Smooth muscle cell of the brain vasculature (primary cell): Measurements from ENCODE around the gene RNASEH1.
"Not testable (repeated sequence)": the region's sequence is repeated elsewhere in the genome, so short reads cannot be mapped to it uniquely, and the experiment has no call there.

ENCODE experiments used
- DNase-seq: peaks from one replicate; pipeline ENCODE4 v3.0.0-alpha.2; 2012; ENCODE audit warnings: low read depth, low spot score

RNASEH1 gene

GRCh38 chr2:3589086-3589485, 31.0 kb upstream of the RNASEH1 start:
- DNase-seq = no peak

GRCh38 chr2:3588084-3588483, 30.0 kb upstream of the RNASEH1 start:
- DNase-seq = no peak

- no peak for DNase-seq
Observed at GRCh38 chr2:3587432-3587831, 29.3 kb upstream of the RNASEH1 start.

GRCh38 chr2:3587021-3587420, 28.9 kb upstream of the RNASEH1 start:
- DNase-seq = no peak

- DNase-seq = no peak
Observed at GRCh38 chr2:3586220-3586619, 28.1 kb upstream of the RNASEH1 start.

- DNase-seq = peak; percentile 89
Observed at GRCh38 chr2:3585261-3586109, 27.4 kb upstream of the RNASEH1 start.

GRCh38 chr2:3584608-3585260, 26.6 kb upstream of the RNASEH1 start:
- DNase-seq = no peak

GRCh38 chr2:3584076-3584475, 25.9 kb upstream of the RNASEH1 start:
- no peak for DNase-seq

- no peak for DNase-seq
Observed at GRCh38 chr2:3581367-3582262, 23.5 kb upstream of the RNASEH1 start.

- DNase-seq = no peak
Observed at GRCh38 chr2:3580449-3580848, 22.3 kb upstream of the RNASEH1 start.

- DNase-seq = no peak
Observed at GRCh38 chr2:3578987-3579386, 20.9 kb upstream of the RNASEH1 start.

- DNase-seq = not testable (repeated sequence)
Observed at GRCh38 chr2:3576263-3576630, 18.1 kb upstream of the RNASEH1 start.

GRCh38 chr2:3575534-3576262, 17.6 kb upstream of the RNASEH1 start:
- no peak for DNase-seq

GRCh38 chr2:3574155-3574554, 16.0 kb upstream of the RNASEH1 start:
- no peak for DNase-seq

GRCh38 chr2:3572620-3573019, 14.5 kb upstream of the RNASEH1 start:
- no peak for DNase-seq

GRCh38 chr2:3571284-3571683, 13.2 kb upstream of the RNASEH1 start:
- DNase-seq = no peak

GRCh38 chr2:3569656-3570055, 11.5 kb upstream of the RNASEH1 start:
- DNase-seq = not testable (repeated sequence)

GRCh38 chr2:3566806-3567205, 8.7 kb upstream of the RNASEH1 start:
- DNase-seq = no peak

GRCh38 chr2:3565117-3565516, 7.0 kb upstream of the RNASEH1 start:
- no peak for DNase-seq

GRCh38 chr2:3563521-3563976, 5.4 kb upstream of the RNASEH1 start:
- no peak for DNase-seq

- no peak for DNase-seq
Observed at GRCh38 chr2:3557639-3558204, 411 bp downstream of the RNASEH1 start.
